Prostate gland (tissue), 2 donors: ENCODE data around the gene LRBA. TPM values are rescaled to one million over a fixed set of nuclear protein-coding genes. Genes with fewer than 3 reads are reported as not detected.

Experiments used
- DNase-seq: peaks from one replicate; pipeline ENCODE4 v3.0.0-alpha.2; 2019; ENCODE audit warnings: low spot score
- H3K27ac ChIP-seq, 2 donors: fragments of 200-600 bp; sonication (generic); 2 replicates each; pipeline ENCODE4 v1.5.1; 2017 to 2019
- H3K27me3 ChIP-seq: fragments of 200-600 bp; sonication (generic); replicated peaks from 2 replicates; pipeline ENCODE4 v1.5.1; 2019; ENCODE audit not compliant: insufficient read depth
- H3K36me3 ChIP-seq, 2 donors: fragments of 200-600 bp; sonication (generic); 1 replicate in 1 of 2; 2 replicates in 1 of 2; pipeline versions ENCODE4 v1.5.1 to v1.8.1; 2017 to 2019
- H3K4me1 ChIP-seq: fragments of 200-600 bp; sonication (generic); replicated peaks from 2 replicates; pipeline ENCODE4 v1.5.1; 2019
- H3K4me3 ChIP-seq, 2 donors: fragments of 200-600 bp; sonication (generic); 2 replicates each; pipeline ENCODE4 v1.5.1; 2017 to 2019
- H3K9me3 ChIP-seq: fragments of 200-600 bp; sonication (generic); 2 replicates; pipeline ENCODE4 v1.5.1; 2017
- CTCF ChIP-seq, 4 experiments: fragments of 200-600 bp in 2 of 4; fragments of 450-650 bp in 2 of 4; sonication (generic) in 2 of 4; IDR thresholded peaks; 1 replicate in 3 of 4; 2 replicates in 1 of 4; pipeline ENCODE4 v1.5.1; 2016 to 2019; ENCODE audit warnings: antibody characterized with exemption in 4 of 4, mild to moderate bottlenecking in 2 of 4, moderate library complexity in 2 of 4
- POLR2A ChIP-seq: fragments of 450-650 bp; IDR thresholded peaks from one replicate; pipeline ENCODE4 v1.6.1; 2016; ENCODE audit warnings: antibody characterized with exemption, mild to moderate bottlenecking
- POLR2AphosphoS5 ChIP-seq: sonication (generic); formaldehyde crosslinking; IDR thresholded peaks from one replicate; pipeline ENCODE4 v1.6.1; 2017; ENCODE audit warnings: antibody characterized with exemption
- WGBS: methylation state at CpG from one replicate; pipeline ENCODE4 v1.1.5; 2018; 5-methylcytosine and 5-hydroxymethylcytosine counted together
- intact Hi-C: fragments of 100-400 bp; cut with DNase I; formaldehyde crosslinking; loops from one replicate; pipeline ENCODE4 v1.14.2; 2022
- total RNA-seq, 2 donors: library from RNA; depleted of rRNA; stranded (reverse); fragments of >200 nt; gene quantifications; one replicate each; pipeline ENCODE4 v1.1.0, GENCODE V29; 2016

Gene LRBA
- total RNA-seq, 2 donors from 2014 or later, result 69.8 to 79.8 TPM

- Histone ChIP-seq H3K9me3 (no peaks in the 10 kb centered on the region), H3K4me1 (no peaks in the 10 kb centered on the region), H3K27me3 (no peaks in the 10 kb centered on the region), H3K27ac (no peak overlapping the region), H3K4me3 (no peak overlapping the region), H3K36me3 (no peaks in the 10 kb centered on the region)
- intact Hi-C loops, result no loop called here
- TF ChIP-seq POLR2A (no peak), POLR2AphosphoS5 (no peak), CTCF (IDR thresholded peaks at IDR 0.05) (no peak)
- no peak for DNase-seq
Observed at GRCh38 chr4:150632639-150633038, 382.4 kb downstream of the LRBA start.

- intact Hi-C loops, result no loop called here
- no peaks in the 10 kb centered on the region for H3K9me3 ChIP-seq
- DNase-seq, result no peak
- TF ChIP-seq POLR2AphosphoS5 (no peak), POLR2A (no peak), CTCF (IDR thresholded peaks at IDR 0.05) (no peak)
- WGBS, result 66% methylated on average over 2 of the region's 2 CpGs
- no peaks in the 10 kb centered on the region for H3K36me3 ChIP-seq
- H3K4me3 ChIP-seq, result no peak overlapping the region
- H3K27me3 ChIP-seq, result no peaks in the 10 kb centered on the region
- H3K27ac ChIP-seq, result no peak overlapping the region
- H3K4me1 ChIP-seq, result no peaks in the 10 kb centered on the region
Observed at GRCh38 chr4:150628073-150628472, 387.0 kb downstream of the LRBA start.

GRCh38 chr4:150625033-150625432 is 390.1 kb downstream of the LRBA start:
- Histone ChIP-seq H3K27ac (no peak overlapping the region), H3K36me3 (no peaks in the 10 kb centered on the region), H3K9me3 (no peaks in the 10 kb centered on the region), H3K4me3 (no peak overlapping the region), H3K4me1 (no peaks in the 10 kb centered on the region), H3K27me3 (no peaks in the 10 kb centered on the region)
- TF ChIP-seq POLR2A (no peak), POLR2AphosphoS5 (no peak), CTCF (IDR thresholded peaks at IDR 0.05) (no peak)
- no peak for DNase-seq
- 92% methylated on average over 2 of the region's 2 CpGs for WGBS
- intact Hi-C loops, result no loop called here

- H3K4me3 ChIP-seq, result no peak overlapping the region
- H3K27ac ChIP-seq, result no peak overlapping the region
- intact Hi-C loops, result no loop called here
- H3K9me3 ChIP-seq, result no peaks in the 10 kb centered on the region
- no peak for TF ChIP-seq POLR2AphosphoS5
- no peak for TF ChIP-seq CTCF (IDR thresholded peaks at IDR 0.05)
- TF ChIP-seq POLR2A, result no peak
- DNase-seq, result no peak
- WGBS, result 97% methylated on average over 1 of the region's 1 CpG
- no peaks in the 10 kb centered on the region for H3K36me3 ChIP-seq
- H3K27me3 ChIP-seq, result no peaks in the 10 kb centered on the region
- H3K4me1 ChIP-seq, result no peaks in the 10 kb centered on the region
Observed at GRCh38 chr4:150624055-150624454, 391.0 kb downstream of the LRBA start.

GRCh38 chr4:150619042-150619441 is 396.0 kb downstream of the LRBA start:
- DNase-seq, result no peak
- WGBS, result 42% methylated on average over 1 of the region's 1 CpG

More at GRCh38 chr4:150619042-150619441, 396.0 kb downstream of the LRBA start:
- no peak overlapping the region for H3K4me3 ChIP-seq
- intact Hi-C loops, result no loop called here
- no peaks in the 10 kb centered on the region for H3K27me3 ChIP-seq
- TF ChIP-seq POLR2AphosphoS5 (no peak), CTCF (IDR thresholded peaks at IDR 0.05) (no peak), POLR2A (no peak)
- no peaks in the 10 kb centered on the region for H3K36me3 ChIP-seq
- H3K27ac ChIP-seq, result no peak overlapping the region
- H3K4me1 ChIP-seq, result no peaks in the 10 kb centered on the region
- no peaks in the 10 kb centered on the region for H3K9me3 ChIP-seq
